ENCODE results near the gene TFAP2D.

Gene TFAP2D

DNA sequence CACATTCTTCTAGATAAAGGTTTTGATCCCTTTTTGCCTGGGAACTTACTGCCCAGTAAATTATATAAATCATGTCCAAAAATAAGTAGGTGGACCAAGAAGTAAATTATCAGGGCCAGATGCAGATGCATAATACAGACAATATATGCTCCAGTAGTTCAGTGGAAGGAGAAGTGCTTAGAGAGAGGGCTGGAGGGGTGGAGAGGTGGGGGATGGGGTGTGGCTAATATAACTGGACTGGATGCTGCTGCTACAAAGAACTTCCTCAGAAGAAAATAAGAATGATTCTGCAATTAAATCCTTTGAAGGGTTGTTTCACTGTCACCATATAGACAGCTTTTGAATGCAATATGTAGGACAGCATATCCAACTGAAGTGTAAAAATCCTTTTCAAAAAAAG lies 14.8 kb upstream of the TFAP2D start:
- Mint-ChIP-seq H3K27me3 (ENCODE audit: low read depth, poor library complexity) (peaks cover 66% of the 10 kb centered on the region), H3K4me3 (no peak overlapping the region), H3K36me3 (ENCODE audit: low read depth) (no peaks in the 10 kb centered on the region), H3K27ac (no peak overlapping the region), H3K4me1 (no peaks in the 10 kb centered on the region), H3K9me3 (no peaks in the 10 kb centered on the region)
- TF ChIP-seq, protein P1, sequence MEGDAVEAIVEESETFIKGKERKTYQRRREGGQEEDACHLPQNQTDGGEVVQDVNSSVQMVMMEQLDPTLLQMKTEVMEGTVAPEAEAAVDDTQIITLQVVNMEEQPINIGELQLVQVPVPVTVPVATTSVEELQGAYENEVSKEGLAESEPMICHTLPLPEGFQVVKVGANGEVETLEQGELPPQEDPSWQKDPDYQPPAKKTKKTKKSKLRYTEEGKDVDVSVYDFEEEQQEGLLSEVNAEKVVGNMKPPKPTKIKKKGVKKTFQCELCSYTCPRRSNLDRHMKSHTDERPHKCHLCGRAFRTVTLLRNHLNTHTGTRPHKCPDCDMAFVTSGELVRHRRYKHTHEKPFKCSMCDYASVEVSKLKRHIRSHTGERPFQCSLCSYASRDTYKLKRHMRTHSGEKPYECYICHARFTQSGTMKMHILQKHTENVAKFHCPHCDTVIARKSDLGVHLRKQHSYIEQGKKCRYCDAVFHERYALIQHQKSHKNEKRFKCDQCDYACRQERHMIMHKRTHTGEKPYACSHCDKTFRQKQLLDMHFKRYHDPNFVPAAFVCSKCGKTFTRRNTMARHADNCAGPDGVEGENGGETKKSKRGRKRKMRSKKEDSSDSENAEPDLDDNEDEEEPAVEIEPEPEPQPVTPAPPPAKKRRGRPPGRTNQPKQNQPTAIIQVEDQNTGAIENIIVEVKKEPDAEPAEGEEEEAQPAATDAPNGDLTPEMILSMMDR (IDR thresholded peaks at IDR 0.05), result no peak
- DNase-seq, result no peak

DNA sequence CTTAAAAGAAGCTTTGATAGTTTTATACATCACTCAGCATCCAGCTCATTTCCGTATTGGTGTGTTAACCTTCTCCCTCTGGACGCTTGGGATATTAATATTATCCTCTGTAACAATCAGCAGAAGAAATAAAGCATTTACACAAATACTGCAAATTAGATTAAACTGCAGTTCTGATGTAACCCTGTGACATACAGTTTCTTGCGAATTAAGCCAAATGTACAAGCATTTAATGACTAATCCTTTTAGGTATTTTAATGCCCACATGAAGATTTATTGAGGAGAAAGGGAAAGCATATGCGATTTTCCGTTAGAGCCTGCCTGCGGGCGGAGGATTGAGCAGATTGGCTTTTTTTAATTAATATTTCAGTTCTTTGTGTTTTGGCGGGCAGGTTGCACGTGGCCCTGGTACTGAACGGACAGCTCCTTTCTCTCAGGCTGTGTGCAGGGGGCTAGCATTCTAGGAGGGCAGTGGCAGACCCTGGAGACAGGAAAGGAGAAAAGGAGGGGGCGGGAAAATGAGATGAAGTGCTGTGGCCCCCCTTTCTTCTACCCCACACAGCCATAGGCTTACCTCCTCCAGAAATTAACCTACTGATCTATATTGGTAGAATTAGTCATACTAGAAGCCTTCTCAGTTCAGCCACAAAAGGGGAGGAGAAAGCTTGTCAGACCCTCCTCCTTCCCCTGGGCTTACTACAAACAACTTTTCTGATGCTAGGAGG lies 14.1 kb upstream of the TFAP2D start:
- H3K4me1 Mint-ChIP-seq, result no peaks in the 10 kb centered on the region
- no peak overlapping the region for H3K4me3 Mint-ChIP-seq
- TF ChIP-seq, protein P1 (IDR thresholded peaks at IDR 0.05), result no peak
- no peaks in the 10 kb centered on the region for H3K9me3 Mint-ChIP-seq
- DNase-seq, result peak; percentile 61
- no peaks in the 10 kb centered on the region for H3K36me3 Mint-ChIP-seq (ENCODE audit: low read depth)
- H3K27me3 Mint-ChIP-seq (ENCODE audit: low read depth, poor library complexity), result peaks cover 66% of the 10 kb centered on the region
- no peak overlapping the region for H3K27ac Mint-ChIP-seq

DNA sequence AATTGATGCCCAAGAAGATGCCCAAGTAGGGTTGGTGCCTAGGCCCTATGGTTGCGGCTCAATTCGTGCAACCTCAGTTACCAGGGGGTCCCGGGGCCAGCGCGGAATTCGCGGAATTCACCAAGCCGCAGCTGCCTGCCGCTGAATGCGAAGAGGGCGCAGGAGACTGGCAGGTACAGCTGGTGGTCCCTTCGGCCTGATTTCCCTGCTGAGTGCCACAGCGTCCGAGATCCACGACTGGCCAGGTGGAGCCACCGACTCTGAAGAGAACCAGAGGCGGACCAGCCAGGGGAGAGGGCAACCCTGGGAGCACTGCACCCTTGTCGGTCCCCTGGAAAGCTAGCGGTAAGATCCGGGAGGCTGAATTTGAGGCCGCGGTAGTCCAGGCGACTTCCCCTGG lies 6.8 kb upstream of the TFAP2D start:
- Mint-ChIP-seq H3K27me3 (ENCODE audit: low read depth, poor library complexity) (peaks cover 100% of the 10 kb centered on the region), H3K36me3 (ENCODE audit: low read depth) (no peaks in the 10 kb centered on the region), H3K4me1 (no peaks in the 10 kb centered on the region), H3K27ac (no peak overlapping the region), H3K4me3 (no peak overlapping the region), H3K9me3 (peaks cover 13% of the 10 kb centered on the region)
- TF ChIP-seq, protein P1 (IDR thresholded peaks at IDR 0.05), result no peak
- no peak for DNase-seq

DNA sequence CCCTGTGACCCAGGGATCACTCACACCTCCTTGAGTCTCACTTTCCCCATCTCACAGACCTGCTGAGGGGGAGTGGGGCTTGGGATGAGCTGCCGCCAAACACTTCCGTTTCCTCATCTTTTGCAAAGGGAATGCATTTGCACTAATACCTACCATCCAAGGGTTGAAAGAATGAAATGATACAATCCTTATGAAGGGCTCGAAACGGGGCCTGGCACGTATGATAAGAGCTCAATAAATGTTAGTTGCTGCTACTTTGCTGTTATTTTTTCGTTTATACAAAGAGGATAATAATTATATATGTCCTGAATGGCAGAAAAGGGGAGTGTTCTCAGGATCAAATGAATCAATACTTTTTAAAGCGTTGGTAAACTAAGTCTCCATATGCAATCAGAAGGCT lies 6.1 kb upstream of the TFAP2D start:
- H3K9me3 Mint-ChIP-seq, result peaks cover 13% of the 10 kb centered on the region

GRCh38 chr6:50707652-50708300 lies 5.5 kb upstream of the TFAP2D start:
- DNase-seq, result peak; percentile 30
- Mint-ChIP-seq H3K27ac (no peak overlapping the region), H3K4me3 (no peak overlapping the region), H3K36me3 (ENCODE audit: low read depth) (no peaks in the 10 kb centered on the region), H3K27me3 (ENCODE audit: low read depth, poor library complexity) (peaks cover 100% of the 10 kb centered on the region), H3K4me1 (no peaks in the 10 kb centered on the region), H3K9me3 (peaks cover 13% of the 10 kb centered on the region)
- TF ChIP-seq, protein P1 (IDR thresholded peaks at IDR 0.05), result no peak

More for the DNA sequence above, 6.1 kb upstream of the TFAP2D start:
- Mint-ChIP-seq H3K27ac (no peak overlapping the region), H3K4me3 (no peak overlapping the region), H3K27me3 (ENCODE audit: low read depth, poor library complexity) (peaks cover 100% of the 10 kb centered on the region), H3K4me1 (no peaks in the 10 kb centered on the region), H3K36me3 (ENCODE audit: low read depth) (no peaks in the 10 kb centered on the region)
- no peak for DNase-seq
- TF ChIP-seq, protein P1 (IDR thresholded peaks at IDR 0.05), result no peak
